NB4 (cell line): ENCODE data around the gene VDR.

Experiments used
- CTCF ChIP-seq: IDR thresholded peaks from one replicate; pipeline ENCODE4 v1.5.1; 2012; ENCODE audit warnings: low read depth, low read length
- MYC ChIP-seq: IDR thresholded peaks from 2 replicates; pipeline ENCODE4 v1.6.1; 2011; ENCODE audit warnings: low read depth, low read length
- POLR2A ChIP-seq: IDR thresholded peaks from 2 replicates; pipeline ENCODE4 v1.6.1; 2011; ENCODE audit warnings: mild to moderate bottlenecking; ENCODE audit not compliant: insufficient read length; ENCODE audit errors: extremely low read depth

- TF ChIP-seq POLR2A (no peak), CTCF (no peak), MYC (no peak; the same call in 1 of the 2 replicates)
Observed at GRCh38 chr12:47900131-47901062, 4.4 kb downstream of the VDR start.
